ENCODE results near the gene RBBP9.
"Not testable (repeated sequence)": the region's sequence is repeated elsewhere in the genome, so short reads cannot be mapped to it uniquely, and the experiment has no call there.

Gene RBBP9

GRCh38 chr20:18496740-18497592 is at the start of gene RBBP9:
TSS of gene RBBP9 (minus strand) at chr20:18497225. CDS start at chr20:18497167, 58 bp downstream.
- DNase-seq (ENCODE audit: low read depth in 2 of 2), result peak; percentile 33 to 36

GRCh38 chr20:18545566-18545965 is 48.5 kb upstream of the RBBP9 start:
- no peak for DNase-seq (ENCODE audit: low read depth in 2 of 2)

GRCh38 chr20:18543932-18544331 is 46.9 kb upstream of the RBBP9 start:
- no peak for DNase-seq (ENCODE audit: low read depth in 2 of 2)

- DNase-seq (ENCODE audit: low read depth in 2 of 2), result no peak
Observed at GRCh38 chr20:18543216-18543615, 46.2 kb upstream of the RBBP9 start.

GRCh38 chr20:18541741-18542140 is 44.7 kb upstream of the RBBP9 start:
- no peak for DNase-seq (ENCODE audit: low read depth in 2 of 2)

GRCh38 chr20:18537651-18538050 is 40.6 kb upstream of the RBBP9 start:
- no peak for DNase-seq (ENCODE audit: low read depth in 2 of 2)

GRCh38 chr20:18533978-18534644 is 37.1 kb upstream of the RBBP9 start:
- DNase-seq (ENCODE audit: low read depth in 2 of 2), result no peak

GRCh38 chr20:18533491-18533890 is 36.5 kb upstream of the RBBP9 start:
- DNase-seq (ENCODE audit: low read depth in 2 of 2), result no peak

GRCh38 chr20:18532626-18533025 is 35.6 kb upstream of the RBBP9 start:
- no peak for DNase-seq (ENCODE audit: low read depth in 2 of 2)

- DNase-seq (ENCODE audit: low read depth in 2 of 2), result no peak
Observed at GRCh38 chr20:18529041-18529440, 32.0 kb upstream of the RBBP9 start.

GRCh38 chr20:18527836-18528235 is 30.8 kb upstream of the RBBP9 start:
- no peak for DNase-seq (ENCODE audit: low read depth in 2 of 2)

GRCh38 chr20:18527339-18527738 is 30.3 kb upstream of the RBBP9 start:
- no peak for DNase-seq (ENCODE audit: low read depth in 2 of 2)

- not testable (repeated sequence) for DNase-seq (ENCODE audit: low read depth in 2 of 2)
Observed at GRCh38 chr20:18526761-18527160, 29.7 kb upstream of the RBBP9 start.

GRCh38 chr20:18524646-18525045 is 27.6 kb upstream of the RBBP9 start:
- no peak for DNase-seq (ENCODE audit: low read depth in 2 of 2)

GRCh38 chr20:18523066-18523465 is 26.0 kb upstream of the RBBP9 start:
- DNase-seq (ENCODE audit: low read depth in 2 of 2), result no peak

- not testable (repeated sequence) for DNase-seq (ENCODE audit: low read depth in 2 of 2)
Observed at GRCh38 chr20:18522066-18522465, 25.0 kb upstream of the RBBP9 start.

- no peak for DNase-seq (ENCODE audit: low read depth in 2 of 2)
Observed at GRCh38 chr20:18515973-18516372, 18.9 kb upstream of the RBBP9 start.

GRCh38 chr20:18514127-18514526 is 17.1 kb upstream of the RBBP9 start:
- no peak for DNase-seq (ENCODE audit: low read depth in 2 of 2)

- DNase-seq (ENCODE audit: low read depth in 2 of 2), result no peak
Observed at GRCh38 chr20:18513208-18513607, 16.2 kb upstream of the RBBP9 start.

GRCh38 chr20:18511571-18511970 is 14.5 kb upstream of the RBBP9 start:
- no peak for DNase-seq (ENCODE audit: low read depth in 2 of 2)

GRCh38 chr20:18507218-18508191 is 10.5 kb upstream of the RBBP9 start, which contains the start of gene SEC23B:
TSS of gene SEC23B (plus strand) at chr20:18507940. CDS start at chr20:18510836, 2,896 bp downstream.
- peak; percentile 84 to 87 for DNase-seq (ENCODE audit: low read depth in 2 of 2)

- DNase-seq (ENCODE audit: low read depth in 2 of 2), result no peak
Observed at GRCh38 chr20:18506744-18507143, 9.7 kb upstream of the RBBP9 start.
